HT-29 (cell line): ENCODE results near the gene ZBTB46. TPM values are rescaled to one million over a fixed set of nuclear protein-coding genes. Genes with fewer than 3 reads are reported as not detected.
A peak's percentile ranks its signal among the peaks of the same experiment; 100 is the strongest.
"Not testable (repeated sequence)": the region's sequence is repeated elsewhere in the genome, so short reads cannot be mapped to it uniquely, and the experiment has no call there.

Experiments used
- DNase-seq: peaks from one replicate; pipeline ENCODE4 v3.0.0-alpha.2; 2015; ENCODE audit warnings: low spot score
- total RNA-seq: library from RNA; depleted of rRNA; stranded (reverse); fragments of >200 nt; shearing (Covaris generic); gene quantifications from 2 replicates; pipeline ENCODE4 v1.2.3, GENCODE V29; 2014; rRNA removed

The ZBTB46 gene, protein sequence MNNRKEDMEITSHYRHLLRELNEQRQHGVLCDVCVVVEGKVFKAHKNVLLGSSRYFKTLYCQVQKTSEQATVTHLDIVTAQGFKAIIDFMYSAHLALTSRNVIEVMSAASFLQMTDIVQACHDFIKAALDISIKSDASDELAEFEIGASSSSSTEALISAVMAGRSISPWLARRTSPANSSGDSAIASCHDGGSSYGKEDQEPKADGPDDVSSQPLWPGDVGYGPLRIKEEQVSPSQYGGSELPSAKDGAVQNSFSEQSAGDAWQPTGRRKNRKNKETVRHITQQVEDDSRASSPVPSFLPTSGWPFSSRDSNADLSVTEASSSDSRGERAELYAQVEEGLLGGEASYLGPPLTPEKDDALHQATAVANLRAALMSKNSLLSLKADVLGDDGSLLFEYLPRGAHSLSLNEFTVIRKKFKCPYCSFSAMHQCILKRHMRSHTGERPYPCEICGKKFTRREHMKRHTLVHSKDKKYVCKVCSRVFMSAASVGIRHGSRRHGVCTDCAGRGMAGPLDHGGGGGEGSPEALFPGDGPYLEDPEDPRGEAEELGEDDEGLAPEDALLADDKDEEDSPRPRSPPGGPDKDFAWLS
- 3.3 and 5.3 TPM in 2 replicates for total RNA-seq

DNA sequence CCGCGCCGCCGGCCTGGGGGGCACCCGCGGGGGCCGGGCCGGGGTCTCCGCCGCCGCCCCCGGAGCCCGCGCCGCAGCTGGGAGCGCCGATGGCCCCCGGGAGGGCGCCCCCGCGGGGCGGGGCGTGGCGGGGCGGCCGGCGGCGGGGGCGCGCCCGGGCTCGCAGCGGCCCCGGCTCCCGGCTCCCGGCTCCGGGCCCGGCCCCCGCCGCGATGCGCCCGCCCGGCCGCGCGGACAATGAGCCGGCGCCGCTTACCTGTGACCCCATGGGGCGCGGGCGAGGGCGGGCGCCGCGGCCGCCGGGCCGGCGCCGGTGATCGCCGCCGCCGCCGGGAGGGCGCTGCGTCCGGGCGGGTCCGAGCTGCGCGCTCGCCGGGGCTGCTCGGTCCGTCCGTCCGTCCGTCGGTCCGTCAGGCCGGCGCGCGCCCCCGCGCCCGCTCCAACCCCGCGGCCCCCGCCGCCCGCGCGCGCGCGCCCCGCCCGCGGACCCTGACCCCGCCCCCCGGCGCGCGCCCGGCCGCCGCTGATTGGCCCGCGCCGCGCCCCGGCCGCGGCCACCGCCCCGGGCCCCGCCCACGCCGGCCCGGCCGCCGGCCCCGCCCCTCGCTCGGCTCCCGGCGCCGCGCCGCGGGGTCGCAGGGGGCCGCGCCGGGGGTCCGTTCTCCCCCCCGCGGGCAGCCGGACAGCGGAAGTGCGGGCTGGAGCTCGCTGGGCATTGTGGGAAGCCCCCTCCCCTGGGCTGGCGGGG, at the start of gene ZBTB46:
Gene ZBTB46 (minus strand): TSS at position 424 of the 748 bp plus-strand sequence. CDS start 40,507 bp downstream, outside the sequence.
- DNase-seq, result peak; percentile 42

DNA sequence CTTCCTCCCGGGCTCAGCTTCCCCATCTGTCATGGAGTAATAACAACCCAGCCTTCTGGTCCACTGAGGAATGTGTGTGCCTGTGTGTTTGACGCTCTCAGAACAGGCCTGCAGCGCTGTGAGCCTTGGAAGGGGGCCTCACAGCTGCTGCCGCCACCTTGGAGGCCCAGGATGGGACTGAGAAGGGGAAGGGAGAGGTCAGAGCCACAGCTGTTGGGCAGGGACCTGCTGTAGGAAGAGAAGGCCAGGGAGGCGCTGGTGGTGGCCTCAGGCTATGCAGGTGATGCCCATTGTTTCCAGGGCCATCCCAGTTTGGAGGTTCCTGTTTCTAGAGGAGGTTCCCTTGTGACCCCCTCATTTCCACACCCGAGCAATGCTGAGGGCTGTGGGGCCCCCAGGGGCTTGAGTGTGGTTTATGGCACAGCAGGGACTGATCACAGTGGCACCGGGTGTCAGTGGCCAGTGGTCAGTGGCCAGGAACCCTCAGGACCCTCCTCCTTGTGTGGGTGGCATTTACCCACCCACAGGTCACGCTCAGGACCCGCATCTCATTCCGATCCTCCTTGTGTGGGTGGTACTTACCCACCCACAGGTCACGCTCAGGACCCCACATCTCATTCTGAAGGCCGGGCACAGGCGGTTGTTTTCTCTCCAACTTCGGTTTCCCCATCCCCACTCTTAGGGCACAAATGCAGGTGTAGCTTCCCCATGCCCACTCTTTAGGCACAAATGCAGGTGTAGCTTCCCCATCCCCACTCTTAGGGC, 48.0 kb upstream of the ZBTB46 start:
- DNase-seq, result no peak

- DNase-seq, result no peak
Observed at GRCh38 chr20:63877755-63878470, 46.8 kb upstream of the ZBTB46 start.

DNA sequence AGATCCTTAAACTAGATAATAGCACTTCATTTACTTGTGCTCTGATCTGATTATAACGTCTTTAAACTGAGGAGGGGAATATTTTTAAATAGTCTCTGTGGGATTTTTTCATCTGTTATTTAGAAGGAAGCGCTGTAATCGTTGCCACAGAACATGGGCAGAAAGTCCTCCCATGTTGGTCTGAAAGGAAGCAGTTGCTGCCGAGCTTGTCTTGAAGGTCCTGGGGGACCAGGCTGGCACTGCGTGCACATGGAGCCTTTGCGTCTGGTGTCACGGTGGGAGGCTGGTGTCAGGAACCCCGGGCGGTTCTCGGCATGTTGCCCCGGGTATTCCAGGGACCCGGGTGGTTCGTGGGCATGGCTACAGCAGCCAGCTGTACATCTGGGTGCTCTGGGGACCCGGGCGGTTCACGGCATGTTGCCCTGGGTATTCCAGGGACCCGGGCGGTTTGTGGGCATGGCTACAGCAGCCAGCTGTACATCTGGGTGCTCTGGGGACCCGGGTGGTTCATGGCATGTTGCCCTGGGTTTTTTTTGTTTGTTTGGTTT, 45.5 kb upstream of the ZBTB46 start:
- DNase-seq, result no peak

- DNase-seq, result not testable (repeated sequence)
Observed at GRCh38 chr20:63874241-63874640, 43.2 kb upstream of the ZBTB46 start.

- no peak for DNase-seq
Observed at GRCh38 chr20:63873477-63873971, 42.5 kb upstream of the ZBTB46 start.

DNA sequence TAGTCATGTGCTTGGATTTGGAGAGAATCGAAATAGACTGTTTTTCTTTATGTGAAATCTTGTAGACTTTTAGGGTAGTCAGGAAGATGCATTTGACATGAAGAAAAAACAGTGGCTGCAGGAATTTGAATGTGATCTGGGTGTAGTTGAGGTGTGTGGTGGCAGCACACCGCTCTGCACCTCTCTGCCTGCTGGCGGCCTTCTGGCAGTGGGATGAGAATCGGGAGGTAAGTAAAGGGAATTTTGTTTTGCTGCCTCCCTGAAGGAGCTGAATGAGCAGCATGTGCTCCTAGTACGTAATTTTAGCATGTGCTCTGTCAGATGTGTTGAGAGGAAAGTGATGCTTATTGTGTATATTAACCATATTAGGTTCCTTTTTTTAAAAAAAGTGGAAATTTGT, 37.2 kb upstream of the ZBTB46 start:
- DNase-seq, result no peak

- DNase-seq, result not testable (repeated sequence)
Observed at GRCh38 chr20:63867042-63867441, 36.0 kb upstream of the ZBTB46 start.

DNA sequence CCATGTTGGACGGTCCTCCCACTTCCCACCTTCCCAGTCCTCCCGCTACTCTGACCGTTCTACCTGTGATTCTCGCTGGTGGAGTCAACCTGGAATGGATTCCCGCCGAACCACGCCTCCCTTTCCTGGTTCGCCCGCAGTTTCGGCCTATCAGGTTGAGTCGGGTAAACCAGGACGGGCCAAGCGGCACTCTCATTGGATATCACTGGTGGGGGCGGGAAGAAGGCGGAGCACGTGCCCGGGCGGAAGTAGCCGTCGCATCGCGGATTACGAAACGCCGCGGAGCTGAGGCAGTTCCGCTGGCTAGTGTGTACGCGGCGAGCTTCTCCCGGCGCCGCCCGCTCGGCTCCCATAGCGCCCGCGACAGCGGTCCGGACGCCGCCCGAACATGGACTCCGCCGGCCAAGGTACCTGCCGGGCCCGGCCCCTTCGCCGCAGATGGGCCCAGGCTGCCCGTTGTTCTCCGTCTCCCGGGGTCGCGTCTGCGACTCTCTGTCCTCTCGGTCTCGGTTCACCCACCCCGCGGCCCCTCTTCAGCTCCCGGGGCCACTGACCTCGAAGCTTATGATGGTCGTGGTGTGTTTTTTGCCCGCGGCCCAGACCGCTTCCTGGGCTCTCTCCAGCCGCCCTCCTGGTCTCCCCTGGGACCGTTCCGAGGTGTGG, 34.0 kb upstream of the ZBTB46 start, which contains the start of gene TPD52L2:
Gene TPD52L2 (plus strand): TSS at position 293 of the 663 bp plus-strand sequence. CDS start 96 bp downstream, at position 389.
- peak; percentile 100 for DNase-seq

DNA sequence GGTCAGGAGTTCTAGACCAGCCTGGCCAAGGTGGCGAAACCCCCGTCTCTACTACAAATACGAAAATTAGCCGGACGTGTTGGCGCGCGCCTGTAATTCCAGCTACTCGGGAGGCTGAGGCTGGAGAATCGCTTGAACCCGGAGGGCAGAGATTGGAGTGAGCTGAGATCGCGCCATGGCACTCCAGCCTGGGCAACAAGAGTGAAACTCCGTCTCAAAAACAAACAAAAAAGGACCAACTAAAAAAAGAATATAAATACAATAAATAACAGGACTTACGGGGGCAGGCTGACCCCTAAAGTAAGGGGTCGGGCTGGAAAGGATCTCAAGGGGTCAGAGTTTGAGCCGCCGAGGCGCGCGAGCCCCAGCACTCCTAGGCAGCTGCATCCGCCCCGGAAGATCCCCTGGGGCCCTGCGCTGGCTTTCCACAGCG, 33.5 kb upstream of the ZBTB46 start:
- no peak for DNase-seq

DNA sequence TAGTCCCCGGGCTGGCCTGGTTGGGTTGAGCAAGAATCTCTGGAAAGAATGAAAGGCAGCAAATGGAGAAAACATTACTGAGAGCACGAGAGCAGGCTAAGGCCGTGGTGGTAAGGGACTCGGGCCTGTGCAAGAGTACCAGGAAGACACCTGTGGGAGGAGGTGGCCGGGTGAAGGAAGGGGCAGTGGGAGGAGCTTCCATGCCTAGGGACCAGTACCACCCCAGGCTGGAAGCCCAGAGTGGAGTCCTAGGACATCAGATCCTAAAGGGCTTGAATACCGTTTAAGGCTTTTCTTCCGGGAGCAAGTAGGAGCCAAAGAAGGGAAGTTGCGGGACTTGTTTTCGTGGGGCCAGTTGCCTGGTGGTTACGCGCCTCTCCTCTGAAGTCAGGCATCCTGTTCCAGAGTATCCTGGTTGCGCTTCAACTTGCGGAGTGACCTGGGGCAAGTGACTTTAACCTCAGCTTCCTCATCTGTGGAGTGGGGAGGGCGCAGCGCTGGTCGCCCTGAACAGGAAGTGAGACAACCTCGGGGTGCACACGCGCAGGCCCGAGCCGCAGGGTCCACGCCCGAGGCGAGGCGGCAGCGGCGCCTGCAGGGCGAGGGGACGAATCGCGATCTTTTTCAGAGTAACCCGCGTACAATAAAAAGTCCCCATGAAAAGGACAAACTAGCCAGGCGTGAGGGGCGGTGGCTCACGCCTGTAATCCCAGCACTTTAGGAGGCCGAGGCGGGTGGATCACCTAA, 32.9 kb upstream of the ZBTB46 start:
- DNase-seq, result peak; percentile 97

- no peak for DNase-seq
Observed at GRCh38 chr20:63863021-63863797, 32.1 kb upstream of the ZBTB46 start.

DNA sequence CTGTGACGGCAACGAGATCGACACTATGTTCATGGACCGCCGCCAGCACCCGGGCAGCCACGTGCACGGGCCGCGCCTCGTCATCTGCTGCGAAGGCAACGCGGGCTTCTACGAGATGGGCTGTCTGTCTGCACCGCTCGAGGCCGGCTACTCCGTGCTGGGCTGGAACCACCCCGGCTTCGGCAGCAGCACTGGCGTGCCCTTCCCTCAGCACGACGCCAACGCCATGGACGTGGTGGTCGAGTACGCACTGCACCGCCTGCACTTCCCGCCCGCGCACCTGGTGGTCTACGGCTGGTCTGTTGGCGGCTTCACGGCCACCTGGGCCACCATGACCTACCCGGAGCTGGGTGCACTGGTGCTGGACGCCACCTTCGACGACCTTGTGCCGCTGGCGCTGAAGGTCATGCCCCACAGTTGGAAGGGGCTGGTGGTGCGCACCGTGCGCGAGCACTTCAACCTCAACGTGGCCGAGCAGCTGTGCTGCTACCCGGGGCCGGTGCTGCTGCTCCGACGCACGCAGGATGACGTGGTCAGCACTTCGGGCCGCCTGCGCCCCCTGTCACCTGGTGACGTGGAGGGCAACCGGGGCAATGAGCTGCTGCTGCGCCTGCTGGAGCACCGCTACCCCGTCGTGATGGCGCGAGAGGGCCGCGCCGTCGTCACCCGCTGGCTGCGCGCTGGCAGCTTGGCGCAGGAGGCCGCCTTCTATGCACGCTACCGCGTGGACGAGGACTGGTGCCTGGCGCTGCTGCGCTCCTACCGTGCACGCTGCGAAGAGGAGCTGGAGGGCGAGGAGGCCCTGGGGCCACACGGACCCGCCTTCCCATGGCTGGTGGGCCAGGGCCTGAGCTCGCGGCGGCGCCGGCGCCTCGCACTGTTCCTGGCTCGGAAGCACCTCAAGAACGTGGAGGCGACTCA, 31.2 kb upstream of the ZBTB46 start:
- DNase-seq, result no peak

DNA sequence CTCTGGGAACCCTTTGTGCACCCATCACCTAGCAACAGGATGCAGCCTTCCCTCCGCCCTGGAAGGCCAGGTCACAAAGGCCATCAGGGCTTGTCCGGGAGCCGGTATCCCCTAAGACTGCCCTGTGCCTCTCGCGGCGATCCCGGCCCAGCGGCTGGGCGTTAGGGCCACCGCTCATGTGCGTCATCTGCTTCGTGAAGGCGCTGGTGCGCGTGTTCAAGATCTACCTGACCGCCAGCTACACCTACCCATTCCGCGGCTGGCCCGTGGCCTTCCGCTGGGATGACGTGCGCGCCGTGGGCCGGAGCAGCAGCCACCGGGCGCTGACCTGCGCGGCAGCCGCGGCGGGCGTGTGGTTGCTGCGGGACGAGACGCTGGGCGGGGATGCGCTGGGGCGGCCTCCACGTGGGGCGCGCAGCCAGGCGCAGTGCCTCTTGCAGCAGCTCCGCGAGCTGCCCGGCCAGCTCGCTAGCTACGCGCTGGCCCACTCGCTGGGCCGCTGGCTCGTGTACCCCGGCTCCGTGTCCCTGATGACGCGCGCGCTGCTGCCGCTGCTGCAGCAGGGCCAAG, 30.4 kb upstream of the ZBTB46 start, which contains the start of gene ABHD16B:
Gene ABHD16B (plus strand): TSS at position 134 of the 570 bp plus-strand sequence. CDS start 43 bp downstream, at position 177.
- no peak for DNase-seq

- DNase-seq, result no peak
Observed at GRCh38 chr20:63860325-63861051, 29.4 kb upstream of the ZBTB46 start.
